Astrocyte (in vitro differentiated cells and primary cell): Measurements from ENCODE around the gene INPP5J. TPM values are rescaled to one million over a fixed set of nuclear protein-coding genes. Genes with fewer than 3 reads are reported as not detected.

Experiments used
- DNase-seq: peaks from one replicate; pipeline ENCODE4 v3.0.0-alpha.2; 2010; ENCODE audit warnings: low read depth
- FAIRE-seq: peaks from 2 replicates; lab custom pipeline; 2011; peaks lifted over from hg19 to GRCh38; lab: Jason Lieb, UNC
- H2AFZ ChIP-seq: 2 replicates; pipeline ENCODE4 v1.6.0; 2012; ENCODE audit warnings: low read depth, low read length, inconsistent platforms
- H3K27ac ChIP-seq: 2 replicates; pipeline ENCODE4 v1.5.1; 2011; ENCODE audit warnings: low read depth, low read length, inconsistent platforms
- H3K27me3 ChIP-seq: 2 replicates; pipeline ENCODE4 v1.6.0; 2011; ENCODE audit warnings: low read length, inconsistent platforms; ENCODE audit not compliant: insufficient read depth
- H3K36me3 ChIP-seq: 2 replicates; pipeline ENCODE4 v1.5.1; 2011; ENCODE audit warnings: low read length, inconsistent platforms; ENCODE audit not compliant: insufficient read depth
- H3K4me1 ChIP-seq: 2 replicates; pipeline ENCODE4 v1.5.1; 2011; ENCODE audit warnings: low read length, inconsistent platforms; ENCODE audit not compliant: insufficient read depth
- H3K4me2 ChIP-seq: 2 replicates; pipeline ENCODE4 v1.6.0; 2012; ENCODE audit warnings: low read length, inconsistent platforms
- H3K4me3 ChIP-seq: 2 replicates; pipeline ENCODE4 v1.5.1; 2011; ENCODE audit warnings: low read depth, mild to moderate bottlenecking, low read length, inconsistent platforms; ENCODE audit not compliant: insufficient read depth
- H3K79me2 ChIP-seq: 2 replicates; pipeline ENCODE4 v1.6.0; 2012; ENCODE audit warnings: mild to moderate bottlenecking, low read length, inconsistent platforms; ENCODE audit not compliant: insufficient read depth
- H3K9ac ChIP-seq: 2 replicates; pipeline ENCODE4 v1.6.0; 2012; ENCODE audit warnings: mild to moderate bottlenecking, low read length, inconsistent platforms
- H3K9me3 ChIP-seq: 2 replicates; pipeline ENCODE4 v1.5.1; 2012; ENCODE audit warnings: low read depth, mild to moderate bottlenecking, low read length, inconsistent platforms; ENCODE audit not compliant: insufficient read depth
- H4K20me1 ChIP-seq: 2 replicates; pipeline ENCODE4 v1.6.0; 2012; ENCODE audit warnings: low read length, inconsistent platforms; ENCODE audit not compliant: insufficient read depth
- H3K27ac Mint-ChIP-seq: one replicate; pipeline ENCODE4 v1.8.0; 2021; ENCODE audit warnings: mild to moderate bottlenecking, mixed read lengths; ENCODE audit not compliant: unreplicated experiment
- H3K27me3 Mint-ChIP-seq: one replicate; pipeline ENCODE4 v1.8.0; 2021; ENCODE audit warnings: low read depth, mixed read lengths; ENCODE audit not compliant: unreplicated experiment
- H3K36me3 Mint-ChIP-seq: one replicate; pipeline ENCODE4 v1.8.0; 2021; ENCODE audit warnings: low read depth, mixed read lengths; ENCODE audit not compliant: unreplicated experiment
- H3K4me1 Mint-ChIP-seq: one replicate; pipeline ENCODE4 v1.8.0; 2021; ENCODE audit warnings: low read depth, mixed read lengths; ENCODE audit not compliant: unreplicated experiment
- H3K4me3 Mint-ChIP-seq: one replicate; pipeline ENCODE4 v1.8.0; 2021; ENCODE audit warnings: mild to moderate bottlenecking, moderate library complexity, mixed read lengths; ENCODE audit not compliant: unreplicated experiment
- H3K9me3 Mint-ChIP-seq: one replicate; pipeline ENCODE4 v1.8.0; 2021; ENCODE audit warnings: mild to moderate bottlenecking, mixed read lengths; ENCODE audit not compliant: unreplicated experiment
- CTCF ChIP-seq: IDR thresholded peaks from 2 replicates; pipeline ENCODE4 v1.5.1; 2011; ENCODE audit warnings: low read depth, mild to moderate bottlenecking, inconsistent platforms, low read length, moderate library complexity; ENCODE audit not compliant: insufficient read depth
- EZH2 ChIP-seq: IDR thresholded peaks from 2 replicates; pipeline ENCODE4 v1.6.1; 2012; ENCODE audit warnings: mild to moderate bottlenecking, low read length, inconsistent platforms; ENCODE audit not compliant: insufficient read depth
- total RNA-seq: library from RNA; stranded (reverse); gene quantifications from 2 replicates; pipeline ENCODE4 v1.2.1, GENCODE V29; 2021

Gene INPP5J
- total RNA-seq, 1 donor from 2014 or later, result 3.0 TPM

GRCh38 chr22:31087744-31088215 lies 35.0 kb upstream of the INPP5J start:
- Mint-ChIP-seq H3K4me1 (peaks cover 12% of the 10 kb centered on the region), H3K27me3 (no peaks in the 10 kb centered on the region), H3K27ac (no peak overlapping the region), H3K4me3 (peak overlapping the region; percentile 27), H3K36me3 (peaks cover 10% of the 10 kb centered on the region), H3K9me3 (no peaks in the 10 kb centered on the region)
- Histone ChIP-seq H3K36me3 (peaks cover 34% of the 10 kb centered on the region), H3K9me3 (no peaks in the 10 kb centered on the region), H4K20me1 (peaks cover 69% of the 10 kb centered on the region), H3K27me3 (no peaks in the 10 kb centered on the region), H3K27ac (no peak overlapping the region), H2AFZ (no peak overlapping the region), H3K4me2 (no peak overlapping the region), H3K4me3 (no peak overlapping the region), H3K79me2 (peaks cover 60% of the 10 kb centered on the region), H3K9ac (no peak overlapping the region), H3K4me1 (peaks cover 34% of the 10 kb centered on the region)
- FAIRE-seq (no peak), DNase-seq (no peak)
- TF ChIP-seq CTCF, result no peak

DNA sequence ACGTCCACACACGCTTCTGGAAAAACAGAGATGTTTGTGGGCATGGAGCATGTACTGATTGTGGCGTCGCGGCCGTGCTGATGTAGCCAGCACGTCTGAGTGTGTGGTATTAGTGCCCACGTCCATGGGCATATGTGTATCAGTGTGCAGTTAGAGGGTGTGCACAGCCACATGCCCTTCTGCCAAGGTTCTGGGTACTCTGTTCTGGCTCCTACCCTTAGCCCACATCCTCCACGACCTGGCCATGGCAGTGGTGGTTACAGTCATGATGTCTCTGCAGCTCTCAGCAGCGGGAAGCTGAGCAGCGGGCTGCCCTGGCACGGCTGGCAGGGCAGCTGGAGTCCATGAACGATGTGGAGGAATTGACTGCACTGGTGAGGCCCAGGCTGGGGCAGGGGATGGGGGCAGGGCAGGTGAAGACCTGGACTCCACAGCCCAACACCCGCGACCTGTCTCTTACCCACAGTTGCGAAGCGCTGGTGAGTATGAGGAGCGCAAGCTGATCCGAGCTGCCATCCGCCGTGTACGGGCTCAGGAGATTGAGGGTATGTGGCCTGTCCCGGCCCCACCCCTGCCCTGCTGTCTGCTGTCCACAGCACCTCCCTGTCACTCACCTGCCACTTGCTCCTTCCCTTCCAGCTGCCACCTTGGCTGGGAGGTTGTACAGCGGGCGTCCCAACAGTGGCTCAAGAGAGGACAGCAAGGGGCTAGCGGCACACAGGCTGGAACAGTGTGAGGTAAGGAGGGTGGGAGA lies 34.4 kb upstream of the INPP5J start:
- peaks cover 36% of the 10 kb centered on the region for H3K36me3 ChIP-seq
- no peak overlapping the region for H2AFZ ChIP-seq
- H3K9me3 ChIP-seq, result no peaks in the 10 kb centered on the region
- H3K4me3 Mint-ChIP-seq, result no peak overlapping the region
- H3K4me1 Mint-ChIP-seq, result peaks cover 8% of the 10 kb centered on the region
- no peaks in the 10 kb centered on the region for H3K27me3 Mint-ChIP-seq
- FAIRE-seq (no peak), DNase-seq (no peak)
- TF ChIP-seq EZH2 (no peak), CTCF (no peak)
- H3K4me3 ChIP-seq, result no peak overlapping the region
- H3K4me1 ChIP-seq, result peaks cover 27% of the 10 kb centered on the region
- H3K4me2 ChIP-seq, result no peak overlapping the region
- H3K27ac Mint-ChIP-seq, result no peak overlapping the region
- peaks cover 8% of the 10 kb centered on the region for H3K36me3 Mint-ChIP-seq
- H3K9me3 Mint-ChIP-seq, result no peaks in the 10 kb centered on the region
- H4K20me1 ChIP-seq, result peaks cover 65% of the 10 kb centered on the region
- H3K9ac ChIP-seq, result no peak overlapping the region
- no peaks in the 10 kb centered on the region for H3K27me3 ChIP-seq
- H3K79me2 ChIP-seq, result peaks cover 53% of the 10 kb centered on the region
- no peak overlapping the region for H3K27ac ChIP-seq
